GM12874 (cell line): ENCODE data around the gene COL26A1.

Experiments
- CTCF ChIP-seq: IDR thresholded peaks from 2 replicates; pipeline ENCODE4 v1.5.1; 2011; ENCODE audit warnings: low read depth, mild to moderate bottlenecking, control low read depth, low read length, moderate library complexity; ENCODE audit not compliant: insufficient read depth

Gene COL26A1

GRCh38 chr7:101488826-101489572, 126.3 kb downstream of the COL26A1 start:
- TF ChIP-seq CTCF: no peak

GRCh38 chr7:101494602-101495329, 132.1 kb downstream of the COL26A1 start:
- TF ChIP-seq CTCF: no peak

DNA sequence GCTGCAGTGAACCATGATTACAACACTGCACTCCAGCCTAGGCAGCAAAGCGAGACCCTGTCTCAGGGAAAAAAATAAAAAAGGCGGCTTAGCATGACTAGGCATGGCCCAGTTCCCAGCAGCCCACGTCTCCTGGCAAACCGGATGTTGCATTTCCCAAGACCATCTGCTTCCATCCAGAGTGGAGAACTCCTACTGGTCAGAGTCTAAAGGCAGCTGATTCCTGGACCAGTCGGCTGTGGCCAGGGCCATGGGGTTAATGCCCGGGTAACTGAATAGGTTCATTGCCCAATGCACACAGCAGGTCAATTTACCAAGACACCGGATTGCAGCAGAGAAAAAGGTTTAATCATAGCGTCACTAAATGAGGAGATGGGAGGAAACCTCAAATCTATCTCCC, 133.3 kb downstream of the COL26A1 start:
- no peak for TF ChIP-seq CTCF

DNA sequence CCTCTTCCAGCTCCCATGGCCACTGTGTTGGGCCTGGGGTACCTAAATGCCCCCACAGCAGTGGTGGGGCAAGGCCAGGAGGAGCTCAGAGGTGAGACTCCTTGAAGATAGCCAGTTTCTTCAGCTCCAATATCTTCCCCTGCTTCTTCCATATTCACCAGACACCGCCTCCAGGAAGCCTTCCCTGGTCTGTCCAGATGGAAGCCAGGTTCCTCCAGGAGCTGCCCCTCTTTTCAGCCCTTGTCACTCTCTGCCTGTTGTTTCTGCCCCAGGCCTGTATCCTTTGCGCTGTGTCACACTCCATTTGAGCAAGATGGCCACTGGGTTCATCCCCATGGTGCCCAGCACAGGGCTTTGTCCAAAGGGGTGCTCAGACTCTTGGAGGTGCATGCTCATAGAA, 138.7 kb downstream of the COL26A1 start:
- TF ChIP-seq CTCF: no peak

- no peak for TF ChIP-seq CTCF
Measured at GRCh38 chr7:101502466-101503098, 139.9 kb downstream of the COL26A1 start.

- TF ChIP-seq CTCF: no peak
Measured at GRCh38 chr7:101506531-101506930, 143.9 kb downstream of the COL26A1 start.

DNA sequence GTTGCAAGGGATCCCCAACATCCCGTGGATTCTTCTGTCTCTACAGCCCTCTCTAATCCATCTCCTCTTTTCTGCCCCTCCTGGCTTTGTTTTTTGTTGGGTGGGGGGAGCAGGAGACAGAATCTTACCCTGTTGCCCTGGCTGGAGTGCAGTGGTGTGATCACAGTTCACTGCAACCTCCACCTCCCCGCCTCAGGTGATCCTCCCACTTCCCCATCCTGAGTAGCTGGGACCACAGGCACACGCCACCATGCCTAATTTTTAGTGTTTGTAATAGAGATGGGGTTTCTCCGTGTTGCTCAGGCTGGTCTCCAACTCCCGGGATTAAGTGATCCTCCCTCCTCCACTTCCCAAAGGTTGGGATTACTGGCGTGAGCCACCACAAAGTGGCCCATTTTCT, 144.7 kb downstream of the COL26A1 start:
- TF ChIP-seq CTCF: no peak
